Gastroesophageal sphincter (tissue), 3 donors: ENCODE data around the gene MAP3K20.

Experiments
- CTCF ChIP-seq, 4 experiments: fragments of 200-600 bp in 2 of 4; fragments of 450-650 bp in 2 of 4; sonication (generic) in 1 of 4; IDR thresholded peaks; one replicate each; pipeline ENCODE4 v1.5.1; 2017 to 2019; ENCODE audit warnings: antibody characterized with exemption in 4 of 4, mild to moderate bottlenecking in 2 of 4, moderate library complexity in 2 of 4
- EP300 ChIP-seq: sonication (generic); formaldehyde crosslinking; IDR thresholded peaks from one replicate; pipeline ENCODE4 v1.6.1; 2017; ENCODE audit warnings: antibody characterized with exemption, mild to moderate bottlenecking

GRCh38 chr2:173159791-173160463 is 84.3 kb downstream of the MAP3K20 start:
- TF ChIP-seq CTCF (IDR thresholded peaks at IDR 0.05) = no peak
- TF ChIP-seq EP300 = no peak
